Trophoblast cell (in vitro differentiated cells and primary cell): ENCODE data around the gene RAB6B.
A peak's percentile ranks its signal among the peaks of the same experiment; 100 is the strongest.

Source experiments
- DNase-seq, 2 donors: peaks; one replicate each; pipeline ENCODE4 v3.0.0-alpha.2; 2016
- H2AFZ ChIP-seq: 2 replicates; pipeline ENCODE4 v1.6.1; 2013; ENCODE audit warnings: low read length, moderate library complexity, mild to moderate bottlenecking; ENCODE audit not compliant: insufficient read depth, poor library complexity
- H2AK5ac ChIP-seq: 2 replicates; pipeline ENCODE4 v1.6.1; 2013; ENCODE audit warnings: mild to moderate bottlenecking, low read length
- H2BK120ac ChIP-seq: 2 replicates; pipeline ENCODE4 v1.6.1; 2013; ENCODE audit warnings: low read length, mild to moderate bottlenecking, moderate library complexity; ENCODE audit not compliant: insufficient read depth, poor library complexity
- H2BK12ac ChIP-seq: 2 replicates; pipeline ENCODE4 v1.6.1; 2013; ENCODE audit warnings: mild to moderate bottlenecking, low read length, moderate library complexity
- H2BK5ac ChIP-seq: 2 replicates; pipeline ENCODE4 v1.6.1; 2013; ENCODE audit warnings: low read length, low read depth, moderate library complexity, mild to moderate bottlenecking; ENCODE audit not compliant: poor library complexity
- H3K14ac ChIP-seq: 2 replicates; pipeline ENCODE4 v1.6.1; 2013; ENCODE audit warnings: mild to moderate bottlenecking, low read length
- H3K18ac ChIP-seq: 2 replicates; pipeline ENCODE4 v1.6.1; 2013; ENCODE audit warnings: mild to moderate bottlenecking, low read length
- H3K23ac ChIP-seq: 2 replicates; pipeline ENCODE4 v1.6.1; 2013; ENCODE audit warnings: low read length
- H3K27ac ChIP-seq: 2 replicates; pipeline ENCODE4 v1.5.1; 2013; ENCODE audit warnings: low read depth, mild to moderate bottlenecking, inconsistent platforms, low read length, moderate library complexity
- H3K27me3 ChIP-seq: 2 replicates; pipeline ENCODE4 v1.6.1; 2013; ENCODE audit warnings: inconsistent platforms, mild to moderate bottlenecking, low read length, moderate library complexity; ENCODE audit not compliant: insufficient read depth
- H3K36me3 ChIP-seq, 2 experiments: 1 replicate in 1 of 2; 2 replicates in 1 of 2; pipeline ENCODE4 v1.6.1; 2013; ENCODE audit warnings: low read length in 2 of 2, mild to moderate bottlenecking in 2 of 2, moderate library complexity in 1 of 2; ENCODE audit not compliant: insufficient read depth in 2 of 2, control insufficient read depth in 1 of 2
- H3K4ac ChIP-seq: 2 replicates; pipeline ENCODE4 v1.6.1; 2013; ENCODE audit warnings: low read depth, mild to moderate bottlenecking, low read length, moderate library complexity
- H3K4me1 ChIP-seq, 2 experiments: 1 replicate in 1 of 2; 2 replicates in 1 of 2; pipeline ENCODE4 v1.6.1; 2013; ENCODE audit warnings: low read length in 2 of 2, mild to moderate bottlenecking in 2 of 2, moderate library complexity in 1 of 2; ENCODE audit not compliant: insufficient read depth in 2 of 2, control insufficient read depth in 1 of 2
- H3K4me2 ChIP-seq: 2 replicates; pipeline ENCODE4 v1.6.1; 2013; ENCODE audit warnings: inconsistent platforms, mild to moderate bottlenecking, low read length, moderate library complexity
- H3K4me3 ChIP-seq: 2 replicates; pipeline ENCODE4 v1.5.1; 2013; ENCODE audit warnings: mild to moderate bottlenecking, low read depth, low read length, inconsistent platforms
- H3K79me1 ChIP-seq: one replicate; pipeline ENCODE4 v1.6.1; 2013; ENCODE audit warnings: low read length
- H3K79me2 ChIP-seq: 2 replicates; pipeline ENCODE4 v1.6.1; 2013; ENCODE audit warnings: low read length, mild to moderate bottlenecking; ENCODE audit not compliant: control insufficient read depth, insufficient read depth, poor library complexity
- H3K9ac ChIP-seq: 2 replicates; pipeline ENCODE4 v1.6.1; 2013; ENCODE audit warnings: mild to moderate bottlenecking, low read length
- H3K9me3 ChIP-seq: 2 replicates; pipeline ENCODE4 v1.6.1; 2013; ENCODE audit warnings: low read depth, mild to moderate bottlenecking, control low read depth, inconsistent platforms, low read length; ENCODE audit not compliant: insufficient read depth
- H4K12ac ChIP-seq: 2 replicates; pipeline ENCODE4 v1.6.1; 2013; ENCODE audit warnings: low read depth, mild to moderate bottlenecking, low read length, moderate library complexity
- H4K8ac ChIP-seq: 2 replicates; pipeline ENCODE4 v1.6.1; 2013; ENCODE audit warnings: low read depth, mild to moderate bottlenecking, low read length, moderate library complexity
- H4K91ac ChIP-seq: one replicate; pipeline ENCODE4 v1.6.1; 2013; ENCODE audit warnings: low read depth, mild to moderate bottlenecking, low read length, moderate library complexity
- WGBS: extraction: QIAGEN DNeasy Blood & Tissue Kit; methylation state at CpG from one replicate; pipeline ENCODE4 v1.1.7; 2013; ENCODE audit warnings: missing lambda C conversion rate; ENCODE audit not compliant: insufficient read length, insufficient coverage; ENCODE audit errors: extremely low coverage; 5-methylcytosine and 5-hydroxymethylcytosine counted together

RAB6B gene

DNA sequence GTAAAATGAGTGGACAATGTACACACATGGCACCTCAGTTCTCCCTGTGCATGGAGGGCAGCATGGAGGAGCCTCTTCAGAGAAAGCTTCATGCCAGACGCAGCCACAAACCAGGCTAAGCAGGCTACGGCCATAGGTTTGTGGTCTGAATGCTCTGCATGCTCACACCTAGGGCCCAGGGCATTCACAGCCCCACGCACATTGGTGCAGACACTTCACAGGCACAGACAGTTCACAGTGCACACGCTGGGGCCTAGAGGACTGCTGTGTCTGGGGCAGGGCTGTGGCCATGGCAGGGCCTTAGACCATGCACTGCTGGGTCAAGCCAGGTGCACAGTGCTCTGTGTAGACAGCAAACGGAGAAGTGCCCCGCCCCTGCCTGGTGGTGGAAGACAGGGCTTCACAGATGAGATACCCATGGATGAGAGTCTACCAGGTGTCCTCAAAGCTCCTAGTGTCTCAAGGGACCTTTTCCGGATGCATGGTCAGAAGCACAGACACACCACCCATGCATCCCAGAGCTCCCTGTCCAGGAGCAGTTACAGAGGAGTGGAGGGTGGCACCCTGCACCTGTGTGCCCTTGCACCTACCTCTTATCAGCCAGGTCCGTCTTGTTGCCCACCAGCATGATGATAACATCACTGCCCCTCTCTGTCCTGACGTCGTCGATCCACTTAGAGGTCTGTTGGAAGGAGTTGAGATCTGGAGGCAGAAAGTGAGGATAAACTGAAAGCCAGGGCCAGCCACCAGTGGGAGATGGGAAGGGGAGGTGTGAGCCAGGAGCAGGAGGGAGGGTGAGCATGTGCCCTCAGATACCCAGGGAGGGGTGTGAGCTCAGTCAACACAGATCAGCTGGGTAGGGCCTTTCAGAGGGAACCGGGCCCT is 56.5 kb downstream of the RAB6B start:
- Histone ChIP-seq H3K36me3 (no peaks in the 10 kb centered on the region), H3K4me2 (no peak overlapping the region), H3K4me1 (no peaks in the 10 kb centered on the region), H3K79me1 (no peaks in the 10 kb centered on the region), H2BK12ac (no peak overlapping the region), H3K27me3 (no peaks in the 10 kb centered on the region), H3K4me3 (no peak overlapping the region), H2BK120ac (no peak overlapping the region), H3K79me2 (no peaks in the 10 kb centered on the region), H2BK5ac (no peak overlapping the region), H4K91ac (no peak overlapping the region), H4K12ac (no peak overlapping the region), H3K9me3 (peaks cover 6% of the 10 kb centered on the region), H3K27ac (no peak overlapping the region), H2AK5ac (no peak overlapping the region), H3K23ac (no peak overlapping the region), H3K4ac (no peak overlapping the region), H3K14ac (no peak overlapping the region), H2AFZ (no peak overlapping the region), H3K9ac (no peak overlapping the region), H3K18ac (no peak overlapping the region), H4K8ac (no peak overlapping the region)
- no CpG with 5 or more reads among the region's 12 CpGs for WGBS
- DNase-seq: no peak

DNA sequence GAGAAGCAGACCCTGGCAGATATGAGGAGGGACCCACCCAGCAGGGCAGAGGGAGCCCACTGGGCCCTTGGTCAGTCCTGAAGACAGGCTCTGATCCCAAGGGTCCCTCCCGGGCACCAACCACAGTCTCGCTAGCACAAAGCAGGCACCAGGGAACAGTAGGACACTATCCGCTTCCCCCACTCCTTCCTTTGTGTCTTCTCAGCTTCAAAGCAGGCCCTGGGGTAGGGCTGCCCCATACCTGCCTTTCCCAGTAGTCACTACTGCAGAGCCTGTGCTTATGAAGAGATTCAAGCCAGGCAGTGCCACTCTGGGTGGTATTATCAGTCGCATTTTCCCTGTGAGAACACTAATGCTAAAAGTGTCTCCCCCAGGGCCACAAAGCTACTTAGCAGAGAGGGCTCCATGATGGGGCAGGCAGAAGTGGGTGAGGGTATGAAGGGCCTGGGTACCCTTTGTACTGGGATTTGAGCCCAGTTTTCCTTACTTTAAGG is 57.3 kb downstream of the RAB6B start:
- Histone ChIP-seq H3K27me3 (no peaks in the 10 kb centered on the region), H4K91ac (no peak overlapping the region), H3K4ac (no peak overlapping the region), H2BK5ac (no peak overlapping the region), H3K9ac (no peak overlapping the region), H3K36me3 (no peaks in the 10 kb centered on the region), H3K23ac (no peak overlapping the region), H3K4me3 (no peak overlapping the region), H3K79me1 (no peaks in the 10 kb centered on the region), H3K9me3 (peaks cover 6% of the 10 kb centered on the region), H2AFZ (no peak overlapping the region), H2BK120ac (no peak overlapping the region), H3K27ac (no peak overlapping the region), H3K4me1 (no peaks in the 10 kb centered on the region), H2AK5ac (no peak overlapping the region), H2BK12ac (no peak overlapping the region), H4K12ac (no peak overlapping the region), H3K79me2 (no peaks in the 10 kb centered on the region), H3K18ac (no peak overlapping the region), H3K4me2 (no peak overlapping the region), H3K14ac (no peak overlapping the region), H4K8ac (no peak overlapping the region)
- no peak for DNase-seq
- no CpG with 5 or more reads among the region's 4 CpGs for WGBS

DNA sequence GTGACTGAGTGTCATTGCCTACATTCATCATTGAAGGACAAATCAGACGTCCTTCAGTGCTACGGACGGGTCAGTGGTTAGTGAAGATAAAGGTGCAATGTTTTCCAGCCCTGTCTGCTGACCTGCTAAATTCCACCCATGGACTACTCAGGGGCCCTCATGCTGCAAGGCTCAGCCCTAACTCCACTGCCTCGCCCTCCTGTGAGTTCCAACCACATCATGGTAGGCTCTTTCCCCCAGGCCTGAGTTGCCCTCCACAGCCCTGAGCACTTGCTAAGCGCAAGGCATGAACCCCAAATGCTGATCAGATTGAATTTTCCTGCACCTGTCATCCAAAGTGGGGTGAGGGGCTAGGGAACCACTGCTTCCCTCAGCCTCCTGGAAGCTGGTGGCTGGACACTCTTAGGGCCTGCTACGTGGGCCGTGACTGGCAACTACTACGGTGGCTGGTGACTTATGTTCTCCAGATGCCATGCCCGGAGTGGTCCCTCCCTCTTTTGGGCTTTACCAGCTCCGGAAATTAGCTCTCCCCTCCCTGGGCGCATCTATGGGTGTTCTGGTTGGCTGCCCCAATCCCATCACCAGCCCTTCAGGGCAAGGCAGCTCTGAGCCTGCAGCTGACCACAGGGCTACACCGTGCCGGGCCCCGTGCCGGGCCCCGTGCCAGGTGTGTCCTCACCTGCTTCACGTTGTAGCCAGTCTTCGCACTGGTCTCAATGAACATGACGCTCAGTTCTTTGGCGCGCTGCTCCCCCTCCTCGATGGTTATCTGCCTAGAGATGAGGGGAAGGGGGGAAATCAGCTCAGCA is 58.0 kb downstream of the RAB6B start:
- Histone ChIP-seq H2BK5ac (no peak overlapping the region), H3K27me3 (no peaks in the 10 kb centered on the region), H3K23ac (peak overlapping the region; percentile 40), H3K4ac (no peak overlapping the region), H4K12ac (no peak overlapping the region), H2AFZ (no peak overlapping the region), H3K4me2 (no peak overlapping the region), H4K8ac (no peak overlapping the region), H3K9me3 (peaks cover 6% of the 10 kb centered on the region), H3K9ac (no peak overlapping the region), H3K36me3 (no peaks in the 10 kb centered on the region), H3K4me1 (no peaks in the 10 kb centered on the region), H3K79me1 (no peaks in the 10 kb centered on the region), H2AK5ac (no peak overlapping the region), H3K27ac (no peak overlapping the region), H3K79me2 (no peaks in the 10 kb centered on the region), H3K14ac (no peak overlapping the region), H3K18ac (no peak overlapping the region), H3K4me3 (no peak overlapping the region), H2BK120ac (no peak overlapping the region), H4K91ac (no peak overlapping the region), H2BK12ac (no peak overlapping the region)
- WGBS: no CpG with 5 or more reads among the region's 22 CpGs
- no peak for DNase-seq

DNA sequence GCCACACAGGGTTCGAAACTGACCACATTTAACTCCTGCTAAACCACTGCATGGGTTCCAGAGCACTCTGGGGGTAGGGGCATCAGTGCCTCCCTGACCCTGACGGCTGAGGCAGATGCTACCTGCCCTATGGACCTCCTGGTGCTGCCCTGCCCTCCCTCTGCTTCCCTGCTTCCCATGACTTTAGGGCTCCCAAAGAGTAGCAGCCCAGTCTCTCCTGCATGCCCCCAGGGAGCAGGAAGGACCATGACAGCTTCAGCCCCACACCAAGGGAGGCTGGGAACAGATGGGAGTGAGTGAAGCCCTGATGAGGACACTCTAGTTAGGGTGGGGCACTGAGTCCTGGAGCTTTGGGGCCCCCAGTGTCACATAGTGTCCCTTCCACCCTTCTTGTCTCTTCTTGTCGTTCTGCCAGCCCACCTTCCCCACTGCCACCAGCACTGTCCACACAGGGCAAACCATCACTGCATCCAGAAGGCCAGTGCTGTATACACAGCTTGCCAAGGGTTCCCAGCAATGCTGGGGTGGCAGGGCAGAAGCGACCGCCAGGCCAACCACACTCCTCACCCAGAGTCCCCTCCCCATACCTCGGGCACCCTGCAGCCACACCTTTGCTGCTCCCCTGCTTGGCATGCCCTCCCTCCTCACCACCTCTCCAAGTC is 59.1 kb downstream of the RAB6B start:
- Histone ChIP-seq H3K27ac (no peak overlapping the region), H2AK5ac (no peak overlapping the region), H3K9ac (no peak overlapping the region), H3K14ac (no peak overlapping the region), H3K27me3 (no peaks in the 10 kb centered on the region), H4K8ac (no peak overlapping the region), H3K9me3 (peaks cover 6% of the 10 kb centered on the region), H3K36me3 (no peaks in the 10 kb centered on the region), H4K12ac (no peak overlapping the region), H2BK12ac (no peak overlapping the region), H3K4me1 (no peaks in the 10 kb centered on the region), H3K79me1 (no peaks in the 10 kb centered on the region), H3K4me3 (no peak overlapping the region), H4K91ac (no peak overlapping the region), H3K4me2 (no peak overlapping the region), H2BK5ac (no peak overlapping the region), H3K18ac (no peak overlapping the region), H3K79me2 (no peaks in the 10 kb centered on the region), H3K23ac (no peak overlapping the region), H3K4ac (no peak overlapping the region), H2AFZ (no peak overlapping the region), H2BK120ac (no peak overlapping the region)
- WGBS: no CpG with 5 or more reads among the region's 6 CpGs
- DNase-seq: no peak
